Sciatic nerve (tissue), 2 donors: ENCODE data around the gene RPS19. TPM values are rescaled to one million over a fixed set of nuclear protein-coding genes. Genes with fewer than 3 reads are reported as not detected.

Experiments used
- ATAC-seq: fragments of 200-7000 bp; cut with Tn5 transposase; one replicate; pipeline ENCODE4 v1.9.1; 2020; ENCODE audit warnings: mild to moderate bottlenecking, moderate library complexity
- DNase-seq: peaks from one replicate; pipeline ENCODE4 v3.0.0-alpha.2; 2020; ENCODE audit warnings: low spot score
- intact Hi-C: fragments of 100-400 bp; cut with DNase I; formaldehyde crosslinking; loops from one replicate; pipeline ENCODE4 v1.14.2; 2022
- total RNA-seq: library from RNA; stranded (reverse); fragmentation: NEBNext Ultra II Directional; extraction: Animal tissue kit (Norgen Biotek cat#: 25700); gene quantifications from one replicate; pipeline ENCODE4 v1.2.1, GENCODE V29; 2021
- donor health status: DM: no; HTN: no; CAD: no.
- donor health status: DM: no; HTN: no; CAD: no.

The RPS19 gene
- 788 TPM for total RNA-seq

DNA sequence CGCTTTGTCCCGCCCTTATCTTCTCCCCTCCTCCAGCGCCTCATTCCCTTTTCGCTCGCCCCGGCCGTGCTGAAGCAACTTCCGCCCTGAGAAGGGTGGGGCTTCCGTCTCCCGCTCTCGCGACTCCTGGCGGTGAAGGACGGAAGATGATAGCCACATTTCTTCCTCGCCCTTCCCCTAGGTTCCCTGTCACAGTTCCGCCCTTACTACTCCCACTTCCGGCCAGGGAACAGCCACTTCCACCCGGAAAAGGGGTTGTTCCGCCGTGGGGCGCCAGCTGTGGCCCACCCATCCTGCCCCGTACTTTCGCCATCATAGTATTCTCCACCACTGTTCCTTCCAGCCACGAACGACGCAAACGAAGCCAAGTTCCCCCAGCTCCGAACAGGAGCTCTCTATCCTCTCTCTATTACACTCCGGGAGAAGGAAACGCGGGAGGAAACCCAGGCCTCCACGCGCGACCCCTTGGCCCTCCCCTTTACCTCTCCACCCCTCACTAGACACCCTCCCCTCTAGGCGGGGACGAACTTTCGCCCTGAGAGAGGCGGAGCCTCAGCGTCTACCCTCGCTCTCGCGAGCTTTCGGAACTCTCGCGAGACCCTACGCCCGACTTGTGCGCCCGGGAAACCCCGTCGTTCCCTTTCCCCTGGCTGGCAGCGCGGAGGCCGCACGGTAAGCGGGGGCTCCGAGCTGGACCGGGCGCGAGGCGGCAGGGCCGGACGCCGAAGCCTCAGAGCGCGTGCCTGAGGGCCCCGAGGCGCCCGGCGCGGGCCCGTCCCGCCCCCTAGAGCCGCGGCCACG is at the start of gene RPS19:
TSS of gene RPS19 (plus strand) at position 638 of the 801 bp plus-strand sequence. CDS start 520 bp downstream, outside the sequence.
- intact Hi-C loops: no loop called here
- peak; percentile 98 for ATAC-seq
- DNase-seq: peak; percentile 100

DNA sequence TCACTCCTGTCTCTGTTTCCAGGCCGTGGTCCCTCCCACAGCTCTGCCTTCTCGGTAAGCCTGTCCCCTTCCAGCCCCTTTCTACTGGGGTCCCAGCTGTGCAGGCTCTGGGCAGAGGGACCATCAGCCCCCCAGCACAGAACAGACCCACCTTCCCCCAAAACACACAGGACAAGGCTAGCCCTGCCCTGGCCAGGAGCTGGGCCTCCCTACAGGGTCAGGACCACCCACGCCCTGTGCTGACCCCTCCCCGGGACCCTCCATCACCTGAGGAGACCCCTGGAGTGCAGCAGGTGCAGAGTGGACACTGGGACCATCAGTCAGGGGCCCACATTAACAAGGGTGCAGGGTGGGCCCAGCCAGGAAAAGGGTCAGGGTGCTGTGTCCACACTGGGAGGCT is 49.8 kb upstream of the RPS19 start:
- no peak for ATAC-seq
- peak; percentile 45 for DNase-seq
- intact Hi-C loops: no loop called here

DNA sequence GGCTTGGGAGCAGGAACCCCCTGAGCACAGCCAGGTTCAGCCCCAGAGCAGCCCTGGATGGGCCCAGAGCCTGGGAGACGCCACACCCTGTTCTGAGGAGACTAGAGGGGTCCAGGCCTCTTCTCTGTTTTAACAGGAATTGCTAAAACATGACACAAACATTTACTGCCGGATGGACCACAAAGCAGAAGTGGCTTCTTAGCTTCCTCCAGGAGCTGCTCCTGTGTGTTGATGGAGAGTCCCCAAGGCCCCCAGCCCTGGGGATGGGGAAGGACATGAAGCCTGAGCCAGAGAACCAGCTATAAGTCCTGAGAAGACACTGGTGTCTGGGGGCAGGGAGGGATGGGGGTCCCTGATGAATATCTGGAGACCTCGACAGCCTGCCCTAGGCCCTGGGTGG is 49.0 kb upstream of the RPS19 start:
- intact Hi-C loops: no loop called here
- DNase-seq (peak; percentile 57), ATAC-seq (peak; percentile 62)

DNA sequence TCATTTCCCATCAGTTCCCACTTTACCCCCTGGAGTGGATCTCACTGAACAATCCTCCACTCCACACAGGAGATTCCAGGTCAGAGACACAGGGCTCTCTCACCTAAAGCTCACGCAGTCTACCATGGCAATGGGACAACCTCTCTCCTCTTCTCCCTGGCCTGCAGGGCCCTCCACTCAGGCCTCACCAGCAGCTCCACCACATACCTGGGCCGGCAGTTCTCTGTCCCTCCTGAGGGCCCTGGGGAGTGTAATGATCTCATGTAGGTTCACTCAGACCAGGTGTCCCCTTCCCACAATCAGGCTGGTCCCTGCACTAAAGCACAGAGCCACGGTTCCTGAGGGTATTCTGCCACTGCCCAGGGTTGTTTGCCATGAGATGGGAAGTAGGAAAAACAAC is 48.1 kb upstream of the RPS19 start:
- peak; percentile 13 for DNase-seq
- no peak for ATAC-seq
- intact Hi-C loops: no loop called here

DNA sequence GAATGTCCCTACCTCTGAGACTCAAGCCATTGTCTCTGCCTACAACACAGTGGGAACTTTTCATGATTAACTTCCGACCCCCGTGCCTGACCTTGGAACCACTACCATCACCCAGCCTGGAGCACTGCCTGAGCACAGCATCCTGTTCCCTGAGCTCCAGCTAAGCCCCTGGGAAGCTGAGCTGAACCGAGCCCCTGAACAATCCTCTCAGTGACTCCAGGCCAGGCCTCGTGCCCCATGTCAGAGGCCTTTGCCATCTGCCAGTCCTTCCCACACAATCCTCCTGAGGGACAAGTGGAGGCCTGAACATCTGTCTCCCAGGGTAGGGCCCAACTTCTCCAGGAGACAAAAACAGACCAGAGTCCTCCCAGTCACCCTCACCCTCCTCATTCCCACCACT is 46.1 kb upstream of the RPS19 start:
- intact Hi-C loops: no loop called here
- DNase-seq: peak; percentile 36
- no peak for ATAC-seq

DNA sequence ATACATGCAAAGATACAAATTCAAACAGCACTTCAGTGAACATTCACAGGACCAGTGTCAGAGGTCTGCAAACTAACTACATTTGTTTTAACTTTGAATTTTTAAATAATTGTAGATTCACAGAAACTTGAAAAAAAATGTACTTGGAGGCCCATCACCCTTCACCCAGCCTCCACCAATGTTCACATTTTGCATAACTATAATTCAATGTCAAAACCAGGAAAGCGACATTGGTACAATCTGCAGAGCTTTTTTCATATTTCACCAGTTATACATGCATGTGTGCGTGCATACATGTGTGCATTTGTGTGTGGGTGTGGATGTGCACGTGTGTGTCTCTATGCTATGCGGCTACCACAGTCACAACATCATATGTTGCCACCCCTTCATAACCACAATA is 44.8 kb upstream of the RPS19 start:
- intact Hi-C loops: no loop called here
- ATAC-seq (no peak), DNase-seq (peak; percentile 10)

DNA sequence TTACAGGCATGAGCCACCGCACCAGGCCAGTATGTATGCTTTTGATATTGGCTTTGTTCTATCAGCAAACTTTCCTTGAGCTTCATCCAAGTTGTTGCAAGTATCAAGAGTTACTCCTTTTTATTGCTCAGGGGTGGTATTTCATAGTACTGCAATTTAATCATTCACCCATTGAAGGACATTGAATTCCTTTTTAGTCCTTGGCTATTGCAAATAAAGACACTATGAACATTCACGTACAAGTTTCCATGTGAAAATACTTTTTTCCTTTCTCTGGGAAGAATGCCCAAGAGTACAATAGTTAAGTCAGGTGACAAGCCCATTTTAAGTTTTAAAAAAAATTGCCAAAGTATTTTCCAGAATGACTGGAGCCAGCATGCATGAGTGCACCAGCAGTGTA is 43.3 kb upstream of the RPS19 start:
- ATAC-seq (no peak), DNase-seq (no peak)
- intact Hi-C loops: no loop called here

DNA sequence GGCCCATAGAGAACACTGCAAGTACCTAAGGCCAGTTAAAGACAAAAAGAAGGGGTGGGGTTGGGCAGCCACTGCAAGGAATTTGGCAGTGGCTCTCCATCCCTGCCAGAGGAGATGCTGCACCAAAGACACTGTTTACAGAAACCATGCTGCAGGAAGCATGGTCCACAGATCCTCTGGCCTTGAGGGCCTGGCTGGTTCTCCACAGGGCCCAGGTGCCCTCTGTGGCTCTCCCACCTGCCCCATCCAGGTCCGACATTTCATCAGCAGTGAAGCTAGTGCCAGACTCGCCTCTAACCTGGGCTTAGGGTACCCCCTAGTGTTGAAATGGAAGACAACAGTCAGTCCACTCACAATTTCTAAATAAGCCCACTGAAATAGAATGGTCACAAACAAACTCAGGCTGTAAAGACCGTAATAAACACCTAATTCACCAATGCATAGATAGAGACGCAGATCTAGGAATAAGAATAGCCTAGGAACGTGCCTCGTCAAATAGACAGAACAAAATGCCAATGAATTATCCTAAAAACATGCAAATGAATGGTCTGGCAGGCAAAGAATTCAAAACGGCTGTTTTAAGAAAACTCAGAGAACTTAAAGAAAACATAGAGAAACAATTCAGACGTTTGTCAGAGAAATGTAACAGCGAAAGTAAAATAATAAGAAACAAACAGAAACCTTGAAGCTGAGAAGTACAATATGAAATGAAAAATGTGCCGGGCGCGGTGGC is 38.9 kb upstream of the RPS19 start:
- ATAC-seq: no peak
- DNase-seq: peak; percentile 40
- intact Hi-C loops: no loop called here

DNA sequence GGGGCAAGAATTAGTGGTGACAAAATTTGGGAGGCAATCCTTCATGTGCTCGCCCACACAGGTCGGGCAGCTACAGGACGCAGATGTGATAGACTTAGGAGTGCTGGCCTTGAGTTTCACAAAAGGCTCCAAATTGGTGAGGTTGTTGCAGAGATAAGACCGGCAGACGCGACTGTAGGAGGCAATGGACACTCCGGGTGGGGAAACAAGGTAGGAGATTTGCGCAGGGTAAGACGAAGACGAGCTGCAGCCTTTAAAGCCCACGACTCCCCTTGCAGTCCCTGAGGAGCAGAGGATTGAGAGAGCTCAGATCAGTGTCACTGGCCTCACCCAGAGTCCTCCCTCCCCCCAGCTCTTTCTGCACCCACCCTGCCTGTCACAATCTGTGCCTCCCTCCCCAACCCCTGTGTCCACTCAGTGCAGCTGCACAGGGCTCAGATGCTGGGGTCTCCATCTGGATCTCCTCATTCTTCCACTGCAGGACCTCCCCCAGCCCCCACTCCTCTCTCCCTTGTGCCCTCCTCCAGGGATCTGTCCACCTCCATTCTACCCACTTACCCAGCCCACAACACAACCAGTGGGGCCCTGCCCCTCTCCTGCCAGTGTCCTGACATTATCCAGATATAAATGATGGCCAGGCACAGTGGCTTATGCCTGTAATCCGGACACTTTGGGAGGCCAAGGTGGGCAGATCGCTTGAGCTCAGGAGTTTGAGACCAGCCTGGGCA is 21.9 kb upstream of the RPS19 start:
- DNase-seq: no peak

DNA sequence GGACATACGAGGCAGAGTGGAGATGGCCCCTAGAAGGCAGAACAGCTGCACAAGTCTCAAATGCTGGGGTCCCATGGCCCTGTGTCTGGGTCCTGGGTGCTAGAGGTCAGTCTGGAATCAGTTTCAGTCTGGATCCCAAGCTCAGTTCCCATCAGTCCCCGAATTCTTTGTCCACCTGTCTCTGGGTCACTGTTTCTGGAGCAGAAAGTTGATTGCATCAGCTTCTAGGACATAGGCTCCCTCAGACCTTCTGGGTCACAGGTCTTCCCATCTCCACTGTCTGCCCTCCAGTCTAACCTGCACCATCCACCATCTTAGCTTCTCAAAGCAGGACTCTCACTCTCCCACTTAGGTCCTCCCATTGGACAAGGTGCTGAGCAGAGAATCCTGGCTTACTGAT is 20.8 kb upstream of the RPS19 start:
- no peak for ATAC-seq
- intact Hi-C loops: no loop called here
- DNase-seq: no peak

More for the DNA sequence above, 21.9 kb upstream of the RPS19 start:
- intact Hi-C loops: no loop called here
- ATAC-seq: no peak

DNA sequence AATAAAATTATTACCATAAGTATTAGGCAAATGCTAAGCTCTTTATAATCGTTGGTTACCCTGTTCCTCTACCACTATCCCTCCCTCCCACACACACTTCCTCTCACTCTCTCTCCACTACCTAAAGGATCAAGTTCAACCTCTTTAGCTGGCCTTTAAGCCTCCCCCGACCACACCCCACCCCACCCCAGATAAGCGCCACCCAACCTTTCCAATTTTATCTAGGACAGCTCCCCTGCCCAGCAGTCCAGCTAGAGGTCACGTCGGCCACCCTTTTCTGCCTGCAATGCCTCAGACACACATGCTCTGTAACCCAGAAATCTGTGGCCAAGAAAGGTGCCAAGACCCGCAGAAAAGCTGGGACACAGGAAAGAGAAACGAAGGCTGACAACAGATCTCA is 16.7 kb upstream of the RPS19 start:
- intact Hi-C loops: no loop called here
- no peak for ATAC-seq
- peak; percentile 23 for DNase-seq

DNA sequence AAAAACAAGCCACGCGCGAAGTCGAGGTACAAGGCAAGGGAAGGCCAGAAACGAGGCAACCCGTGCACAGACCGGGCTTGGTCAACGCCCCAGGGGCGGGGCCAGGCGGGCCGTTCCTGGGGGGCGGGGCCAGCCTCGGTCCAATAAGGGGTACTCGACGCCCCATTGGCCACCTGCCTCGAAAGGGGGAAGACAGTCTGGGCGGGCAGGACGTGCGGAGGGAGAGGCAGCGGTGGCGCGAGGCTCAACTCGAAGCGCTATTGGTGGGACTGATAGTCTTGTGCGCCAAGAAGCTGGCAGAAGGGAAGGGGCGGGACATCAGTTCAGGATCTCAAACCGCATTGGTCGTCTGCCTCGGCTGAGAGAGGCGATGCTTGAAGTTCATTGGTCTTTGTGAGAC is 15.5 kb upstream of the RPS19 start, which contains the start of gene LYPD4:
TSS of gene LYPD4 (minus strand) at position 83 of the 400 bp plus-strand sequence. CDS start 5,398 bp downstream, outside the sequence.
- ATAC-seq (no peak), DNase-seq (no peak)
- intact Hi-C loops: no loop called here

DNA sequence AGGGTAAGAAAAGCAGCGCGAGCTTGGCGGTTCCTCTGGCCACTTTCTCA is 15.2 kb upstream of the RPS19 start, which contains the start of gene DMRTC2:
TSS of gene DMRTC2 (plus strand) at position 42 of the 50 bp plus-strand sequence. CDS start 2,387 bp downstream, outside the sequence.
- DNase-seq (no peak), ATAC-seq (no peak)
- intact Hi-C loops: no loop called here

DNA sequence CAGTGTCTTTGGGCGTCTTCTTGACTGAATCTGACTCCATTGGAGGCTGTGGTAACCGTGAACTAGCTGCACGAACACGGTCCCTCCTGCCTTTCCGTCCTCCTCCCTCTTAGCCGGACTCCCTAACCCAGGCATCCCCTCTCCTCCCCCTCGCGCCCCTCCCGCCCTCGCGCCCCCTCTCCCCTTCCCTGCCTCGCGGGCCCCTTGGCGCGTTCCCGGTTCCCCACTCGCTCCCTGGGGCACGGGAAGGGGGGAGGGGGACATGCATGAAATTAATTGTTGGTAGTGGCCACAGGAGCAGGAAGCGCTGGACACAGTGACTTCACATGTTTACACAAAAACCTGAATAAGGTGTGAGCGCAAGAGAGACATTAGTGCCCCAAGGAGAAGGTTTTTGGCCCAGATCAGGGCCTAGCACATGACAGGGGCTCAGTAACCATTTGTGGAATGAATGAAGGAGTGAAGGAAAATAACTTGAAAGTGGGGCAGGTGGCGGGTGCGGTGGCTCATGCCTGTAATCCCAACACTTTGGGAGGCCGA is 14.9 kb upstream of the RPS19 start:
- DNase-seq (no peak), ATAC-seq (no peak)
- intact Hi-C loops: no loop called here

DNA sequence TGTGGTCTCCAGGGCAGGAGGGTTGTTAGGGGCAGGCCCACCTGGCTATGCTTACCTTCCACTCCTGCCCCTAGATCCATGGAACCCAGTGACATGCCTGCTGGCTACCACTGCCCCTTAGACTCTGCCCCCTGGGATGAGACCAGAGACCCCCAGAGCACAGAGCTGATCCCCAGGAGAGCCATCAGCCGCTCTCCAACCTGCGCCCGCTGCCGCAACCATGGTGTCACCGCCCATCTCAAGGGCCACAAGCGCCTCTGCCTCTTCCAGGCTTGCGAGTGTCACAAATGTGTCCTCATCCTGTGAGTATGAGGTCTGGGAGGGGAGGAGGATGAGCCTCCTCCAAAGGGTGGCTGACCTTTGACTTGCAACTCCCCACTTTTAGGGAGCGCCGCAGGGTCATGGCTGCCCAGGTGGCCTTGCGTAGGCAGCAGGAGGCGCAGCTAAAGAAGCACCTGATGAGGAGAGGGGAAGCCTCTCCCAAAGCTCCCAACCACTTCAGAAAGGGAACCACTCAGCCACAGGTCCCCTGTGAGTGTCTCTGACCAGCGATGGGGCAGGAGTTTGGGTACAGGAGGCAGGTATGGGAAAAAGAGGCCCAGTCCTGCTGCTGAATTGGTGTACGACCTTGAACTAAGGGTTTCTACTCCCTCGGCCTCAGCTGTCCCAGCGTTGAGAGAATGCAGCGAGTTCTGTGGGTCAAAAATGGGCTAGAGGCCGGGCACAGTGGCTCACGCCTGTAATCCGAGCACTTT is 12.5 kb upstream of the RPS19 start:
- intact Hi-C loops: no loop called here
- ATAC-seq: no peak
- no peak for DNase-seq

DNA sequence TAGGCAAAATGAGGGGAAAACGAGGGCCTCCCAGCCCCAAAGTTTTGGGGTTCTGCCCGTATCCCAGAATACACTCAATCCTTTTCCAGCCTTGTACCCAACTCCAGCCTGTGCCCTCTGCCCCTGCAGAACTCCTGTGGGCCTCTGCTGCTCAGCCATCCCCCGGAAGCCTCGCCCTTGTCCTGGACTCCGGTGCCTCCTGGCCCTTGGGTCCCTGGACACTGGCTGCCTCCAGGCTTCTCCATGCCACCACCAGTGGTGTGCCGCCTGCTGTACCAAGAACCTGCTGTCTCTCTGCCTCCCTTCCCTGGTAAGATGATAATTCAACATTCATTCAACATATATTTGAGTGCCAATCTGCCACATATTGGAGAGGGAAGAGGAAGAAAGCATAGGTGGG is 11.4 kb upstream of the RPS19 start:
- no peak for ATAC-seq
- intact Hi-C loops: no loop called here
- no peak for DNase-seq

DNA sequence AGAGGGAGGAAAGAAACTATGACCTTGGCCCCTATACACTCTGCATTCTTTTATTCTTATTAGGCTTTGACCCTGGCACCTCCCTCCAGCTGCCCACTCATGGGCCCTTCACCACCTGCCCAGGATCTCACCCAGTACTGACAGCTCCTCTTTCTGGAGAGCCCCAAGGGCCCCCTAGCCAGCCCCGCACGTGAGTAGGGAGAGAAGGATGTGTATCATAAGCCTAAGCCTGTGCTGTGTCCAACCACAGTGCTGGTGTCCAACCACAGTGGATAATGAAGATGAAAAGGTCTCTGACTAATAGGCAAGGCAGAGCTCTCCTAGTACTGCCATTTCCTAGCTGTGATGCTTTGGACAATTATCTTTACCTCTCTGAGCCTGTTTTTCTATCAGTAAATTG is 11.0 kb upstream of the RPS19 start:
- no peak for ATAC-seq
- intact Hi-C loops: no loop called here
- no peak for DNase-seq

DNA sequence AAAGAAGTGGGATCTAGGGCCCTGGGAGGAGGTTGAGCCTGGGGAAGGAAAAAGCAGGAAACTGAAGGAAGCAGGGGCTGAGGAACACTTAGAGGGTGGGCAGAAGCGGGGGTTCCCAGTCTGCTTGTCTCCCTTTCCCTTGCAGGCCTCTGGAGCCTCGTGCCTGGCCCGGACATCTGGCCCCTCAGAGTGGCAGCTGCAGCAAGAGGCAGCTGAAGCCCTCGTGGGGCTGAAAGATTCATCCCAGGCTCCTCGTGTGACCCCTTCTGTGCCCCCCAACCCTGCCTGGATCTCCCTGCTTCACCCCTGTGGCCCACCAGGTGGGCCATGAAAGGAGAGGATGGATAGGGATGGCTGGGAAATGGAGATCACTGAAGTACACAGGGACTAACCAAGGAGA is 9.7 kb upstream of the RPS19 start:
- ATAC-seq: no peak

DNA sequence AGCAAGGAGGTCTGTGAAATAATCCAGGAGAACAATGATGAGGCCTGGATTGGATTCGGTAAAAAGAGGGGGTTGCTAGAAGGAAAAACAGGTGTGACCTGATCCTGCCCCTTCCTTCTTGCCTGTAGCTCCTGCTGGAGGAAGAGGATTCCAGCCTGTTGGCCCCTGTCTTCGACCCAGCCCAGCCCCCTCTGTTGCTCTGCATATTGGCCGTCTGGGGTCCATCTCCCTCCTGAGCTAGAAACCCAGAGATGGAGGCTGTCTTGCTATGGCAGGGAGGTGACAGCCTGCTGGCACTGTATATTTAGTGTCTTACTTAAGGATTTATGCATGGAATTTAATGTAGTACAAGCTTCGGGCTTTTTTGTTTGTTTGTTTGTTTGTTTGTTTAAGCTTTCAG is 8.6 kb upstream of the RPS19 start:
- no peak for DNase-seq
- intact Hi-C loops: no loop called here
- ATAC-seq: no peak

More for the DNA sequence above, 9.7 kb upstream of the RPS19 start:
- no peak for DNase-seq
- intact Hi-C loops: no loop called here
